ENCODE measurements around the gene BARX2.

- peak; percentile 63 for TF ChIP-seq CTCF (conservative IDR thresholded peaks at IDR 0.05)
- TF ChIP-seq EZH2 (IDR thresholded peaks at IDR 0.05; ENCODE audit: low read depth), result no peak
These were observed at the start of gene BARX2 for GRCh38 chr11:129375751-129376657.

Data from PC-9 (cell line).